SK-N-SH (cell line): ENCODE measurements around the gene APBB2.

Experiments used
- EP300 ChIP-seq, 2 experiments: IDR thresholded peaks; 2 replicates each; pipeline versions ENCODE4 v1.4.0 to v1.6.1; 2012; ENCODE audit warnings: borderline replicate concordance in 1 of 2, low read depth in 1 of 2, low read length in 1 of 2
- EZH2phosphoT487 ChIP-seq: fragments of 200-600 bp; sonication (generic); IDR thresholded peaks from 2 replicates; pipeline ENCODE4 v1.6.1; 2017; ENCODE audit warnings: low read depth, mixed run types, mild to moderate bottlenecking, antibody characterized with exemption, moderate library complexity, borderline replicate concordance
- GABPA ChIP-seq: IDR thresholded peaks from 2 replicates; pipeline ENCODE4 v1.4.0; 2012; ENCODE audit warnings: low read depth, mild to moderate bottlenecking
- NRF1 ChIP-seq: IDR thresholded peaks from 2 replicates; pipeline ENCODE4 v1.6.1; 2012; ENCODE audit warnings: low read depth, mild to moderate bottlenecking, low read length
- POLR2AphosphoS5 ChIP-seq: IDR thresholded peaks from 2 replicates; pipeline ENCODE4 v1.6.1; 2012; ENCODE audit warnings: low read depth, low read length
- TAF1 ChIP-seq: IDR thresholded peaks from 2 replicates; pipeline ENCODE4 v1.6.1; 2012; ENCODE audit warnings: low read depth, mild to moderate bottlenecking, low read length, moderate library complexity, borderline replicate concordance
- TF ChIP-seq, protein P1 (sequence below): fragments of 200-600 bp; sonication (generic); IDR thresholded peaks from 2 replicates; pipeline ENCODE4 v1.6.1; 2017; ENCODE audit warnings: antibody characterized with exemption, mild to moderate bottlenecking, moderate library complexity
- TF ChIP-seq, protein P2 (sequence below): IDR thresholded peaks from 2 replicates; pipeline ENCODE4 v1.6.1; 2012; ENCODE audit warnings: mild to moderate bottlenecking, low read depth, low read length, moderate library complexity
- TF ChIP-seq, protein P3 (sequence below): IDR thresholded peaks from 2 replicates; pipeline ENCODE4 v1.4.0; 2012; ENCODE audit warnings: low read depth

DNA sequence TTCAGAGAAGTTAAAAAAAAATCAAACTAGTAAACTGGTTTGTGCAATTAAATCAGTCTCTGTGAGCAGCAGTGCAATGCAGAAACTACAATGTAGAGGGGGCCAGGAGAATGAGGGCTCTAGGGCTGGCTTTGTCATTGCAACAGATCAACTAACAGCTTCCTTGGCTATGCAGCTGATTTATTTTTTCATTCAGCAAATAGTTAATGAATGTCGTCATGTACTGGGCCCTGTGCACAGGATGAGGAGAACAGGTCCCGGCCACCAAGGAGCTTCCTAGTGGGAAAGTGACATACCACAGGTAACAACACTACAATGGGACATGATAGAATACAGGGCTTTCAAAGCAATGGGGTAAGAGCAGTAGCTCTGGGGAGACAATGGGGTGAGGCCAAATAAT, 274.5 kb downstream of the APBB2 start:
- TF ChIP-seq, protein P1, sequence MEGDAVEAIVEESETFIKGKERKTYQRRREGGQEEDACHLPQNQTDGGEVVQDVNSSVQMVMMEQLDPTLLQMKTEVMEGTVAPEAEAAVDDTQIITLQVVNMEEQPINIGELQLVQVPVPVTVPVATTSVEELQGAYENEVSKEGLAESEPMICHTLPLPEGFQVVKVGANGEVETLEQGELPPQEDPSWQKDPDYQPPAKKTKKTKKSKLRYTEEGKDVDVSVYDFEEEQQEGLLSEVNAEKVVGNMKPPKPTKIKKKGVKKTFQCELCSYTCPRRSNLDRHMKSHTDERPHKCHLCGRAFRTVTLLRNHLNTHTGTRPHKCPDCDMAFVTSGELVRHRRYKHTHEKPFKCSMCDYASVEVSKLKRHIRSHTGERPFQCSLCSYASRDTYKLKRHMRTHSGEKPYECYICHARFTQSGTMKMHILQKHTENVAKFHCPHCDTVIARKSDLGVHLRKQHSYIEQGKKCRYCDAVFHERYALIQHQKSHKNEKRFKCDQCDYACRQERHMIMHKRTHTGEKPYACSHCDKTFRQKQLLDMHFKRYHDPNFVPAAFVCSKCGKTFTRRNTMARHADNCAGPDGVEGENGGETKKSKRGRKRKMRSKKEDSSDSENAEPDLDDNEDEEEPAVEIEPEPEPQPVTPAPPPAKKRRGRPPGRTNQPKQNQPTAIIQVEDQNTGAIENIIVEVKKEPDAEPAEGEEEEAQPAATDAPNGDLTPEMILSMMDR: no peak
- TF ChIP-seq TAF1: no peak
- no peak for TF ChIP-seq EP300 (IDR thresholded peaks at IDR 0.05; ENCODE audit: borderline replicate concordance in 1 of 2, low read depth in 1 of 2, low read length in 1 of 2)
- no peak for TF ChIP-seq EZH2phosphoT487
- no peak for TF ChIP-seq GABPA
- TF ChIP-seq NRF1: no peak
- TF ChIP-seq, protein P2, sequence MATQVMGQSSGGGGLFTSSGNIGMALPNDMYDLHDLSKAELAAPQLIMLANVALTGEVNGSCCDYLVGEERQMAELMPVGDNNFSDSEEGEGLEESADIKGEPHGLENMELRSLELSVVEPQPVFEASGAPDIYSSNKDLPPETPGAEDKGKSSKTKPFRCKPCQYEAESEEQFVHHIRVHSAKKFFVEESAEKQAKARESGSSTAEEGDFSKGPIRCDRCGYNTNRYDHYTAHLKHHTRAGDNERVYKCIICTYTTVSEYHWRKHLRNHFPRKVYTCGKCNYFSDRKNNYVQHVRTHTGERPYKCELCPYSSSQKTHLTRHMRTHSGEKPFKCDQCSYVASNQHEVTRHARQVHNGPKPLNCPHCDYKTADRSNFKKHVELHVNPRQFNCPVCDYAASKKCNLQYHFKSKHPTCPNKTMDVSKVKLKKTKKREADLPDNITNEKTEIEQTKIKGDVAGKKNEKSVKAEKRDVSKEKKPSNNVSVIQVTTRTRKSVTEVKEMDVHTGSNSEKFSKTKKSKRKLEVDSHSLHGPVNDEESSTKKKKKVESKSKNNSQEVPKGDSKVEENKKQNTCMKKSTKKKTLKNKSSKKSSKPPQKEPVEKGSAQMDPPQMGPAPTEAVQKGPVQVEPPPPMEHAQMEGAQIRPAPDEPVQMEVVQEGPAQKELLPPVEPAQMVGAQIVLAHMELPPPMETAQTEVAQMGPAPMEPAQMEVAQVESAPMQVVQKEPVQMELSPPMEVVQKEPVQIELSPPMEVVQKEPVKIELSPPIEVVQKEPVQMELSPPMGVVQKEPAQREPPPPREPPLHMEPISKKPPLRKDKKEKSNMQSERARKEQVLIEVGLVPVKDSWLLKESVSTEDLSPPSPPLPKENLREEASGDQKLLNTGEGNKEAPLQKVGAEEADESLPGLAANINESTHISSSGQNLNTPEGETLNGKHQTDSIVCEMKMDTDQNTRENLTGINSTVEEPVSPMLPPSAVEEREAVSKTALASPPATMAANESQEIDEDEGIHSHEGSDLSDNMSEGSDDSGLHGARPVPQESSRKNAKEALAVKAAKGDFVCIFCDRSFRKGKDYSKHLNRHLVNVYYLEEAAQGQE: no peak
- no peak for TF ChIP-seq POLR2AphosphoS5
- TF ChIP-seq, protein P3, sequence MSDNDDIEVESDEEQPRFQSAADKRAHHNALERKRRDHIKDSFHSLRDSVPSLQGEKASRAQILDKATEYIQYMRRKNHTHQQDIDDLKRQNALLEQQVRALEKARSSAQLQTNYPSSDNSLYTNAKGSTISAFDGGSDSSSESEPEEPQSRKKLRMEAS: no peak
